ENCODE measurements around the gene RABGEF1.
"Not testable (repeated sequence)": the region's sequence is repeated elsewhere in the genome, so short reads cannot be mapped to it uniquely, and the experiment has no call there.

The RABGEF1 gene

GRCh38 chr7:66735850-66736249, 4.7 kb upstream of the RABGEF1 start:
- Histone ChIP-seq H3K9ac (ENCODE audit: insufficient read length, low read depth) (no peak overlapping the region), H3K9me3 (ENCODE audit: insufficient read depth, low read length) (peaks cover 17% of the 10 kb centered on the region), H3K4me1 (ENCODE audit: insufficient read depth, insufficient read length) (no peaks in the 10 kb centered on the region), H3K27me3 (ENCODE audit: insufficient read depth, insufficient read length) (no peaks in the 10 kb centered on the region), H3K4me3 (ENCODE audit: insufficient read length, low read depth) (no peak overlapping the region), H3K36me3 (ENCODE audit: insufficient read depth, insufficient read length, low read length) (peaks cover 34% of the 10 kb centered on the region)
- DNase-seq (ENCODE audit: low read depth, low spot score) = no peak
- TF ChIP-seq YY1 (IDR thresholded peaks at IDR 0.05; ENCODE audit: insufficient read depth, insufficient read length) (no peak), SUZ12 (IDR thresholded peaks at IDR 0.05; ENCODE audit: extremely low read depth, insufficient read depth, insufficient read length) (no peak), ZNF274 (IDR thresholded peaks at IDR 0.05; ENCODE audit: low read depth, low read length) (no peak)

- no peak for DNase-seq (ENCODE audit: low read depth, low spot score)
- Histone ChIP-seq H3K9me3 (ENCODE audit: insufficient read depth, low read length) (peaks cover 17% of the 10 kb centered on the region), H3K4me3 (ENCODE audit: insufficient read length, low read depth) (no peak overlapping the region), H3K9ac (ENCODE audit: insufficient read length, low read depth) (no peak overlapping the region), H3K36me3 (ENCODE audit: insufficient read depth, insufficient read length, low read length) (peaks cover 34% of the 10 kb centered on the region), H3K27me3 (ENCODE audit: insufficient read depth, insufficient read length) (no peaks in the 10 kb centered on the region), H3K4me1 (ENCODE audit: insufficient read depth, insufficient read length) (no peaks in the 10 kb centered on the region)
- no peak for TF ChIP-seq SUZ12 (IDR thresholded peaks at IDR 0.05; ENCODE audit: extremely low read depth, insufficient read depth, insufficient read length)
- no peak for TF ChIP-seq YY1 (IDR thresholded peaks at IDR 0.05; ENCODE audit: insufficient read depth, insufficient read length)
- TF ChIP-seq ZNF274 (IDR thresholded peaks at IDR 0.05; ENCODE audit: low read depth, low read length) = no peak
These were observed 3.6 kb upstream of the RABGEF1 start for GRCh38 chr7:66736892-66737291.

- no peaks in the 10 kb centered on the region for H3K4me1 ChIP-seq (ENCODE audit: insufficient read depth, insufficient read length)
- TF ChIP-seq YY1 (IDR thresholded peaks at IDR 0.05; ENCODE audit: insufficient read depth, insufficient read length) (no peak), ZNF274 (IDR thresholded peaks at IDR 0.05; ENCODE audit: low read depth, low read length) (no peak), SUZ12 (IDR thresholded peaks at IDR 0.05; ENCODE audit: extremely low read depth, insufficient read depth, insufficient read length) (no peak)
- H3K4me3 ChIP-seq (ENCODE audit: insufficient read length, low read depth) = no peak overlapping the region
- H3K36me3 ChIP-seq (ENCODE audit: insufficient read depth, insufficient read length, low read length) = peaks cover 34% of the 10 kb centered on the region
- H3K9me3 ChIP-seq (ENCODE audit: insufficient read depth, low read length) = peaks cover 17% of the 10 kb centered on the region
- DNase-seq (ENCODE audit: low read depth, low spot score) = no peak
- H3K27me3 ChIP-seq (ENCODE audit: insufficient read depth, insufficient read length) = no peaks in the 10 kb centered on the region
- H3K9ac ChIP-seq (ENCODE audit: insufficient read length, low read depth) = peak overlapping the region; percentile 11
These were observed 2.9 kb upstream of the RABGEF1 start for GRCh38 chr7:66737667-66738066.

- Histone ChIP-seq H3K4me1 (ENCODE audit: insufficient read depth, insufficient read length) (no peaks in the 10 kb centered on the region), H3K36me3 (ENCODE audit: insufficient read depth, insufficient read length, low read length) (peaks cover 31% of the 10 kb centered on the region), H3K9ac (ENCODE audit: insufficient read length, low read depth) (peak overlapping the region; percentile 96), H3K4me3 (ENCODE audit: insufficient read length, low read depth) (peak overlapping the region; percentile 79), H3K9me3 (ENCODE audit: insufficient read depth, low read length) (peaks cover 17% of the 10 kb centered on the region), H3K27me3 (ENCODE audit: insufficient read depth, insufficient read length) (no peaks in the 10 kb centered on the region)
- no peak for DNase-seq (ENCODE audit: low read depth, low spot score)
- no peak for TF ChIP-seq ZNF274 (IDR thresholded peaks at IDR 0.05; ENCODE audit: low read depth, low read length)
- no peak for TF ChIP-seq SUZ12 (IDR thresholded peaks at IDR 0.05; ENCODE audit: extremely low read depth, insufficient read depth, insufficient read length)
- TF ChIP-seq YY1 (IDR thresholded peaks at IDR 0.05; ENCODE audit: insufficient read depth, insufficient read length) = no peak
These were observed 1.1 kb upstream of the RABGEF1 start for GRCh38 chr7:66739477-66739876.

GRCh38 chr7:66739953-66740301, 606 bp upstream of the RABGEF1 start:
- H3K9ac ChIP-seq (ENCODE audit: insufficient read length, low read depth) = peak overlapping the region; percentile 96
- H3K4me3 ChIP-seq (ENCODE audit: insufficient read length, low read depth) = peak overlapping the region; percentile 79
- no peaks in the 10 kb centered on the region for H3K4me1 ChIP-seq (ENCODE audit: insufficient read depth, insufficient read length)
- no peaks in the 10 kb centered on the region for H3K27me3 ChIP-seq (ENCODE audit: insufficient read depth, insufficient read length)
- no peak for DNase-seq (ENCODE audit: low read depth, low spot score)
- TF ChIP-seq SUZ12 (IDR thresholded peaks at IDR 0.05; ENCODE audit: extremely low read depth, insufficient read depth, insufficient read length) (no peak), ZNF274 (IDR thresholded peaks at IDR 0.05; ENCODE audit: low read depth, low read length) (no peak), YY1 (IDR thresholded peaks at IDR 0.05; ENCODE audit: insufficient read depth, insufficient read length) (no peak)
- peaks cover 17% of the 10 kb centered on the region for H3K9me3 ChIP-seq (ENCODE audit: insufficient read depth, low read length)
- peaks cover 34% of the 10 kb centered on the region for H3K36me3 ChIP-seq (ENCODE audit: insufficient read depth, insufficient read length, low read length)

- DNase-seq (ENCODE audit: low read depth, low spot score) = peak; percentile 40
- not testable (repeated sequence) for H3K4me1 ChIP-seq (ENCODE audit: insufficient read depth, insufficient read length); H3K9me3 ChIP-seq (ENCODE audit: insufficient read depth, low read length); H3K27me3 ChIP-seq (ENCODE audit: insufficient read depth, insufficient read length)
- peaks cover 28% of the 10 kb centered on the region for H3K36me3 ChIP-seq (ENCODE audit: insufficient read depth, insufficient read length, low read length)
- H3K9ac ChIP-seq (ENCODE audit: insufficient read length, low read depth) = peak overlapping the region; percentile 96
- peak overlapping the region; percentile 79 for H3K4me3 ChIP-seq (ENCODE audit: insufficient read length, low read depth)
These were observed 612 bp downstream of the RABGEF1 start for GRCh38 chr7:66740980-66741709.

GRCh38 chr7:66741710-66742049, 1.1 kb downstream of the RABGEF1 start:
- TF ChIP-seq YY1 (IDR thresholded peaks at IDR 0.05; ENCODE audit: insufficient read depth, insufficient read length) (no peak), ZNF274 (IDR thresholded peaks at IDR 0.05; ENCODE audit: low read depth, low read length) (no peak), SUZ12 (IDR thresholded peaks at IDR 0.05; ENCODE audit: extremely low read depth, insufficient read depth, insufficient read length) (no peak)
- peaks cover 4% of the 10 kb centered on the region; the same call in 1 of the 2 replicates for H3K9me3 ChIP-seq (ENCODE audit: insufficient read depth, low read length)

GRCh38 chr7:66742298-66742697, 1.8 kb downstream of the RABGEF1 start:
- not testable (repeated sequence) for H3K4me1 ChIP-seq (ENCODE audit: insufficient read depth, insufficient read length); DNase-seq (ENCODE audit: low read depth, low spot score); H3K4me3 ChIP-seq (ENCODE audit: insufficient read length, low read depth); H3K9me3 ChIP-seq (ENCODE audit: insufficient read depth, low read length); H3K27me3 ChIP-seq (ENCODE audit: insufficient read depth, insufficient read length); H3K9ac ChIP-seq (ENCODE audit: insufficient read length, low read depth)
- peaks cover 17% of the 10 kb centered on the region for H3K36me3 ChIP-seq (ENCODE audit: insufficient read depth, insufficient read length, low read length)

More at GRCh38 chr7:66741710-66742049, 1.1 kb downstream of the RABGEF1 start:
- Histone ChIP-seq H3K4me1 (ENCODE audit: insufficient read depth, insufficient read length) (no peaks in the 10 kb centered on the region), H3K4me3 (ENCODE audit: insufficient read length, low read depth) (peak overlapping the region; percentile 79), H3K36me3 (ENCODE audit: insufficient read depth, insufficient read length, low read length) (peaks cover 23% of the 10 kb centered on the region), H3K9ac (ENCODE audit: insufficient read length, low read depth) (peak overlapping the region; percentile 96), H3K27me3 (ENCODE audit: insufficient read depth, insufficient read length) (no peaks in the 10 kb centered on the region)
- no peak for DNase-seq (ENCODE audit: low read depth, low spot score)
